ENCODE measurements around the gene WDR77. TPM values are rescaled to one million over a fixed set of nuclear protein-coding genes. Genes with fewer than 3 reads are reported as not detected.

The WDR77 gene
- total RNA-seq, 2 donors from 2014 or later: 29.9 to 44.0 TPM

- DNase-seq (ENCODE audit: low spot score): no peak
- H3K4me1 ChIP-seq: no peaks in the 10 kb centered on the region
- H3K27ac ChIP-seq: no peak overlapping the region
- no peaks in the 10 kb centered on the region for H3K36me3 ChIP-seq
- H3K9me3 ChIP-seq: no peaks in the 10 kb centered on the region
- no peak for TF ChIP-seq CTCF (IDR thresholded peaks at IDR 0.05)
- no peak overlapping the region for H3K4me3 ChIP-seq
- H3K27me3 ChIP-seq: no peaks in the 10 kb centered on the region
Observed at GRCh38 chr1:111406321-111406768, 42.7 kb downstream of the WDR77 start.

GRCh38 chr1:111404588-111404987 lies 44.5 kb downstream of the WDR77 start:
- no peak overlapping the region for H3K27ac ChIP-seq

GRCh38 chr1:111402083-111402482 lies 47.0 kb downstream of the WDR77 start:
- DNase-seq (ENCODE audit: low spot score): no peak
- H3K36me3 ChIP-seq: no peaks in the 10 kb centered on the region
- no peaks in the 10 kb centered on the region for H3K27me3 ChIP-seq
- no peak for TF ChIP-seq CTCF (IDR thresholded peaks at IDR 0.05)
- H3K9me3 ChIP-seq: no peaks in the 10 kb centered on the region
- H3K4me3 ChIP-seq: no peak overlapping the region
- H3K27ac ChIP-seq: no peak overlapping the region
- H3K4me1 ChIP-seq: no peaks in the 10 kb centered on the region

More at GRCh38 chr1:111404588-111404987, 44.5 kb downstream of the WDR77 start:
- Histone ChIP-seq H3K36me3 (no peaks in the 10 kb centered on the region), H3K9me3 (no peaks in the 10 kb centered on the region), H3K4me1 (no peaks in the 10 kb centered on the region), H3K4me3 (no peak overlapping the region), H3K27me3 (no peaks in the 10 kb centered on the region)
- DNase-seq (ENCODE audit: low spot score): no peak
- no peak for TF ChIP-seq CTCF (IDR thresholded peaks at IDR 0.05)

DNA sequence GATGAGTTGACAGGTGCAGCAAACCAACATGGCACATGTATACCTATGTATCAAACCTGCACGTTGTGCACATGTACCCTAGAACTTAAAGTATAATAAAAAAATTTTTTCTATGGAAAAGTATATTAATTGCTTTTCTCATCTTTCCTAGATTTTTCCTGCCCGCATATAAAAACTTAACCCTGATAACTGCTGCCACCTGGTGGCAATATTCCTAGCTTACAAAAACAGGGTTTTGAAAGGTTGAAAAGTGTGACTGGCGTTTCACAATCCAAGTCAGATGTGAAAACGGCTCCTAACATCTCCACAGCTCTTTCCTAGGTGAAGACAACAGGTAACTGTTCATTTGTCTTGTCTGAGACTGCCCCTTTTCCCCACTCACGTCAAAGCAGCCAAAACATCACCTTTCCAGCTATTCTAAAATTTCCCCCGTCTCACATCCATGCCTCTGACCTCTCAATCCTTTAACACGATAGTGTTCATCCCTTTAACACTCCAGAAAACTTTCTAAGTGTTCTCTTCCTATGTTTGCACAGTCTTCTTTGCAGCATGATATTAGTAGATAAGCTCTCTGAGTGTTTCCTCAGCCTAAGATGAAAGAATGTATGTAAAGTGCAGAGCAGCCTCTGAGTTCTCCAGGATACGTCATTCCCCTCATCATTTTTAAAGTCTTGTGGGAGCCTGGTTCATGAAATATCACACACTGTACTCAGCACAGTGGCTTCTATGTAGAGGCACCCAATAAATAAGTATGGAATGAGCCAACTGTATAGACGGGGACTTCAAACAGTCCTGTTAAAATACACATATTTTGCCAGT lies 49.1 kb downstream of the WDR77 start:
- DNase-seq (ENCODE audit: low spot score): peak; percentile 71
- TF ChIP-seq CTCF (IDR thresholded peaks at IDR 0.05): peak; percentile 34 to 78
- Histone ChIP-seq H3K27ac (no peak overlapping the region), H3K4me1 (no peaks in the 10 kb centered on the region), H3K36me3 (no peaks in the 10 kb centered on the region), H3K27me3 (no peaks in the 10 kb centered on the region), H3K9me3 (no peaks in the 10 kb centered on the region), H3K4me3 (no peak overlapping the region)

DNA sequence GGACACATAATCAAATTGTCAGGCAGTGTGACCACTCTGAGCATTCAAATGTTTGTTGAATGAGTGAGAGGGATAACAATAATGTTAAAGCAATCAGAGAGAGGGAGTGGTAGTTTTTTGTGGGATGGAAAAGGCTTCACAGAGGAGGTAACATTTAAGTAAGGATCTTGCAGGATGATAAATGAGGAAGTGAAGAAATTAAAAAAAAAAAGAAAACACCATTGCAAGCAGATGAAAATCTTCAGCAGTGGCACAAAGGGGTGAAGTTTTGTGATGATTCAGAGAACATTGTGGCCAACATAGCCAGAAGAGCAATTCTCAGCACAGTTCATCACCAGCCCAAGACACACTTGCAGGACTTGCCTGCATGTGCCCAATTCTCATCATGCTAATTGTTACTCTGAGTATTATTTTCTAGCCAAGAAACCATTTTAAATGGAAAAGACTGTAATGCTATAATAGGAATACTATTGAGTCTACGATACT lies 56.6 kb downstream of the WDR77 start:
- H3K9me3 ChIP-seq: no peaks in the 10 kb centered on the region
- no peaks in the 10 kb centered on the region for H3K27me3 ChIP-seq

More for the DNA sequence above, 56.6 kb downstream of the WDR77 start:
- DNase-seq (ENCODE audit: low spot score): no peak
- no peak overlapping the region for H3K27ac ChIP-seq
- no peak for TF ChIP-seq CTCF (IDR thresholded peaks at IDR 0.05)
- H3K4me1 ChIP-seq: no peaks in the 10 kb centered on the region
- no peak overlapping the region for H3K4me3 ChIP-seq
- H3K36me3 ChIP-seq: no peaks in the 10 kb centered on the region

All from right atrium auricular region (tissue), 2 donors.